ENCODE measurements around the gene ASCC2.
A peak's percentile ranks its signal among the peaks of the same experiment; 100 is the strongest.
"Not testable (repeated sequence)": the region's sequence is repeated elsewhere in the genome, so short reads cannot be mapped to it uniquely, and the experiment has no call there.

ASCC2 gene

GRCh38 chr22:29836791-29837370 lies 1.2 kb downstream of the ASCC2 start:
- not testable (repeated sequence) for H3K27ac ChIP-seq (ENCODE audit: insufficient read depth, low read depth, low read length, poor library complexity, severe bottlenecking); H3K9me3 ChIP-seq (ENCODE audit: control insufficient read depth, low read length); H3K36me3 ChIP-seq (ENCODE audit: control insufficient read depth, insufficient read depth, low read length); H3K27me3 ChIP-seq (ENCODE audit: control insufficient read depth, insufficient read depth, low read length, poor library complexity, severe bottlenecking); H3K4me1 ChIP-seq (ENCODE audit: control insufficient read depth, insufficient read depth, low read length)
- peak overlapping the region; percentile 99 for H3K4me3 ChIP-seq (ENCODE audit: insufficient read depth, low read depth, low read length)
- WGBS, 2 experiments = 93 to 95% methylated on average over 18 of the region's 18 CpGs

GRCh38 chr22:29834046-29834445 lies 4.0 kb downstream of the ASCC2 start:
- no peak overlapping the region for H3K27ac ChIP-seq (ENCODE audit: insufficient read depth, low read depth, low read length, poor library complexity, severe bottlenecking)
- WGBS, 2 experiments = 93 to 95% methylated on average over 1 of the region's 1 CpG
- H3K4me1 ChIP-seq (ENCODE audit: control insufficient read depth, insufficient read depth, low read length) = peaks cover 3% of the 10 kb centered on the region
- H3K4me3 ChIP-seq (ENCODE audit: insufficient read depth, low read depth, low read length) = no peak overlapping the region
- H3K9me3 ChIP-seq (ENCODE audit: control insufficient read depth, low read length) = no peaks in the 10 kb centered on the region
- peaks cover 5% of the 10 kb centered on the region for H3K36me3 ChIP-seq (ENCODE audit: control insufficient read depth, insufficient read depth, low read length)
- no peaks in the 10 kb centered on the region for H3K27me3 ChIP-seq (ENCODE audit: control insufficient read depth, insufficient read depth, low read length, poor library complexity, severe bottlenecking)

- peaks cover 3% of the 10 kb centered on the region for H3K4me1 ChIP-seq (ENCODE audit: control insufficient read depth, insufficient read depth, low read length)
- H3K27me3 ChIP-seq (ENCODE audit: control insufficient read depth, insufficient read depth, low read length, poor library complexity, severe bottlenecking) = no peaks in the 10 kb centered on the region
- peaks cover 5% of the 10 kb centered on the region for H3K36me3 ChIP-seq (ENCODE audit: control insufficient read depth, insufficient read depth, low read length)
- H3K27ac ChIP-seq (ENCODE audit: insufficient read depth, low read depth, low read length, poor library complexity, severe bottlenecking) = no peak overlapping the region
- no peak overlapping the region for H3K4me3 ChIP-seq (ENCODE audit: insufficient read depth, low read depth, low read length)
- no peaks in the 10 kb centered on the region for H3K9me3 ChIP-seq (ENCODE audit: control insufficient read depth, low read length)
- WGBS, 2 experiments = 83 to 87% methylated on average over 6 of the region's 7 CpGs
These were observed 4.6 kb downstream of the ASCC2 start for GRCh38 chr22:29833392-29833965.

- H3K9me3 ChIP-seq (ENCODE audit: control insufficient read depth, low read length) = no peaks in the 10 kb centered on the region
- H3K4me1 ChIP-seq (ENCODE audit: control insufficient read depth, insufficient read depth, low read length) = no peaks in the 10 kb centered on the region
- no peak overlapping the region for H3K27ac ChIP-seq (ENCODE audit: insufficient read depth, low read depth, low read length, poor library complexity, severe bottlenecking)
- 96 to 97% methylated on average over 9 of the region's 9 CpGs for WGBS, 2 experiments
- H3K36me3 ChIP-seq (ENCODE audit: control insufficient read depth, insufficient read depth, low read length) = peaks cover 5% of the 10 kb centered on the region
- no peak overlapping the region for H3K4me3 ChIP-seq (ENCODE audit: insufficient read depth, low read depth, low read length)
- H3K27me3 ChIP-seq (ENCODE audit: control insufficient read depth, insufficient read depth, low read length, poor library complexity, severe bottlenecking) = no peaks in the 10 kb centered on the region
These were observed 6.1 kb downstream of the ASCC2 start for GRCh38 chr22:29831958-29832357.

- H3K27me3 ChIP-seq (ENCODE audit: control insufficient read depth, insufficient read depth, low read length, poor library complexity, severe bottlenecking) = no peaks in the 10 kb centered on the region
- no peak overlapping the region for H3K27ac ChIP-seq (ENCODE audit: insufficient read depth, low read depth, low read length, poor library complexity, severe bottlenecking)
- WGBS, 2 experiments = 92 to 93% methylated on average over 8 of the region's 8 CpGs
- no peaks in the 10 kb centered on the region for H3K4me1 ChIP-seq (ENCODE audit: control insufficient read depth, insufficient read depth, low read length)
- no peak overlapping the region for H3K4me3 ChIP-seq (ENCODE audit: insufficient read depth, low read depth, low read length)
- no peaks in the 10 kb centered on the region for H3K9me3 ChIP-seq (ENCODE audit: control insufficient read depth, low read length)
- H3K36me3 ChIP-seq (ENCODE audit: control insufficient read depth, insufficient read depth, low read length) = peaks cover 5% of the 10 kb centered on the region
These were observed 6.7 kb downstream of the ASCC2 start for GRCh38 chr22:29831186-29831921.

- H3K36me3 ChIP-seq (ENCODE audit: control insufficient read depth, insufficient read depth, low read length) = peaks cover 5% of the 10 kb centered on the region
- WGBS, 2 experiments = 94 to 97% methylated on average over 8 of the region's 8 CpGs
- no peaks in the 10 kb centered on the region for H3K4me1 ChIP-seq (ENCODE audit: control insufficient read depth, insufficient read depth, low read length)
- H3K4me3 ChIP-seq (ENCODE audit: insufficient read depth, low read depth, low read length) = no peak overlapping the region
- H3K9me3 ChIP-seq (ENCODE audit: control insufficient read depth, low read length) = no peaks in the 10 kb centered on the region
- no peak overlapping the region for H3K27ac ChIP-seq (ENCODE audit: insufficient read depth, low read depth, low read length, poor library complexity, severe bottlenecking)
- H3K27me3 ChIP-seq (ENCODE audit: control insufficient read depth, insufficient read depth, low read length, poor library complexity, severe bottlenecking) = no peaks in the 10 kb centered on the region
These were observed 7.5 kb downstream of the ASCC2 start for GRCh38 chr22:29830585-29830984.

GRCh38 chr22:29827726-29828125 lies 10.3 kb downstream of the ASCC2 start:
- H3K9me3 ChIP-seq (ENCODE audit: control insufficient read depth, low read length); H3K4me3 ChIP-seq (ENCODE audit: insufficient read depth, low read depth, low read length); H3K4me1 ChIP-seq (ENCODE audit: control insufficient read depth, insufficient read depth, low read length); H3K27me3 ChIP-seq (ENCODE audit: control insufficient read depth, insufficient read depth, low read length, poor library complexity, severe bottlenecking); H3K36me3 ChIP-seq (ENCODE audit: control insufficient read depth, insufficient read depth, low read length); H3K27ac ChIP-seq (ENCODE audit: insufficient read depth, low read depth, low read length, poor library complexity, severe bottlenecking): not testable (repeated sequence)
- 73 to 76% methylated on average over 1 of the region's 1 CpG for WGBS, 2 experiments

- 95 to 98% methylated on average over 3 to 4 of the region's 4 CpGs for WGBS, 2 experiments
- peaks cover 9% of the 10 kb centered on the region for H3K36me3 ChIP-seq (ENCODE audit: control insufficient read depth, insufficient read depth, low read length)
These were observed 11.0 kb downstream of the ASCC2 start for GRCh38 chr22:29827091-29827490.

GRCh38 chr22:29825578-29825977 lies 12.5 kb downstream of the ASCC2 start:
- Histone ChIP-seq H3K36me3 (ENCODE audit: control insufficient read depth, insufficient read depth, low read length) (peaks cover 7% of the 10 kb centered on the region), H3K9me3 (ENCODE audit: control insufficient read depth, low read length) (no peaks in the 10 kb centered on the region), H3K4me3 (ENCODE audit: insufficient read depth, low read depth, low read length) (no peak overlapping the region), H3K4me1 (ENCODE audit: control insufficient read depth, insufficient read depth, low read length) (no peaks in the 10 kb centered on the region), H3K27me3 (ENCODE audit: control insufficient read depth, insufficient read depth, low read length, poor library complexity, severe bottlenecking) (no peaks in the 10 kb centered on the region), H3K27ac (ENCODE audit: insufficient read depth, low read depth, low read length, poor library complexity, severe bottlenecking) (no peak overlapping the region)
- WGBS, 2 experiments = 95 to 96% methylated on average over 17 of the region's 17 CpGs

More at GRCh38 chr22:29827091-29827490, 11.0 kb downstream of the ASCC2 start:
- Histone ChIP-seq H3K4me1 (ENCODE audit: control insufficient read depth, insufficient read depth, low read length) (no peaks in the 10 kb centered on the region), H3K27me3 (ENCODE audit: control insufficient read depth, insufficient read depth, low read length, poor library complexity, severe bottlenecking) (no peaks in the 10 kb centered on the region), H3K27ac (ENCODE audit: insufficient read depth, low read depth, low read length, poor library complexity, severe bottlenecking) (no peak overlapping the region), H3K4me3 (ENCODE audit: insufficient read depth, low read depth, low read length) (no peak overlapping the region), H3K9me3 (ENCODE audit: control insufficient read depth, low read length) (no peaks in the 10 kb centered on the region)

- WGBS, 2 experiments = 94 to 96% methylated on average over 11 of the region's 11 CpGs
These were observed 13.4 kb downstream of the ASCC2 start for GRCh38 chr22:29824677-29825076.

More at GRCh38 chr22:29824677-29825076, 13.4 kb downstream of the ASCC2 start:
- Histone ChIP-seq H3K9me3 (ENCODE audit: control insufficient read depth, low read length) (no peaks in the 10 kb centered on the region), H3K4me1 (ENCODE audit: control insufficient read depth, insufficient read depth, low read length) (no peaks in the 10 kb centered on the region), H3K27ac (ENCODE audit: insufficient read depth, low read depth, low read length, poor library complexity, severe bottlenecking) (no peak overlapping the region), H3K36me3 (ENCODE audit: control insufficient read depth, insufficient read depth, low read length) (peaks cover 7% of the 10 kb centered on the region), H3K4me3 (ENCODE audit: insufficient read depth, low read depth, low read length) (no peak overlapping the region), H3K27me3 (ENCODE audit: control insufficient read depth, insufficient read depth, low read length, poor library complexity, severe bottlenecking) (no peaks in the 10 kb centered on the region)
